HEK293 (cell line): ENCODE measurements around the gene KIAA0232.

Experiments used
- CTCF ChIP-seq: fragments of 450-650 bp; formaldehyde crosslinking; IDR thresholded peaks from 2 replicates; pipeline ENCODE4 v1.5.1; 2016; ENCODE audit warnings: missing biosample characterization, missing genetic modification characterization
- IKZF3 ChIP-seq: fragments of 450-650 bp; IDR thresholded peaks from 2 replicates; pipeline ENCODE4 v1.5.0; 2018; ENCODE audit warnings: missing biosample characterization, mild to moderate bottlenecking, missing genetic modification characterization, moderate library complexity
- KLF10 ChIP-seq: fragments of 450-650 bp; IDR thresholded peaks from 2 replicates; pipeline ENCODE4 v1.5.1; 2018; ENCODE audit warnings: missing biosample characterization, mild to moderate bottlenecking, missing genetic modification characterization
- MEIS1 ChIP-seq: sonication (generic); formaldehyde crosslinking; IDR thresholded peaks from 2 replicates; pipeline ENCODE4 v1.8.1; 2022; ENCODE audit warnings: missing genetic modification reagents, mild to moderate bottlenecking, borderline replicate concordance
- TCF7L2 ChIP-seq: IDR thresholded peaks from 2 replicates; pipeline ENCODE4 v1.6.1; 2011; ENCODE audit warnings: low read depth, mild to moderate bottlenecking, inconsistent platforms, low read length, moderate library complexity, borderline replicate concordance
- ZBTB11 ChIP-seq: fragments of 450-650 bp; formaldehyde crosslinking; conservative IDR thresholded peaks from 2 replicates; pipeline ENCODE4 v1.5.1; 2016; ENCODE audit warnings: low read depth, missing biosample characterization, missing genetic modification characterization
- ZNF2 ChIP-seq: fragments of 450-650 bp; formaldehyde crosslinking; IDR thresholded peaks from 2 replicates; pipeline ENCODE4 v1.5.1; 2016; ENCODE audit warnings: missing biosample characterization, missing genetic modification characterization
- ZNF423 ChIP-seq: fragments of 450-650 bp; formaldehyde crosslinking; IDR thresholded peaks from 2 replicates; pipeline ENCODE4 v1.5.1; 2016; ENCODE audit warnings: missing biosample characterization, missing genetic modification characterization
- ZNF510 ChIP-seq: fragments of 450-650 bp; formaldehyde crosslinking; IDR thresholded peaks from 2 replicates; pipeline ENCODE4 v1.5.1; 2018; ENCODE audit warnings: mild to moderate bottlenecking, missing genetic modification characterization, missing biosample characterization; ENCODE audit not compliant: insufficient replicate concordance
- ZNF513 ChIP-seq: fragments of 450-650 bp; IDR thresholded peaks from 2 replicates; pipeline ENCODE4 v1.5.1; 2018; ENCODE audit warnings: missing biosample characterization, missing genetic modification characterization
- ZNF626 ChIP-seq: fragments of 450-650 bp; sonication (Bioruptor Pico); formaldehyde crosslinking; IDR thresholded peaks from 2 replicates; pipeline ENCODE4 v1.5.1; 2018; ENCODE audit warnings: missing biosample characterization, missing genetic modification characterization, inconsistent platforms
- ZNF629 ChIP-seq: fragments of 450-650 bp; formaldehyde crosslinking; IDR thresholded peaks from 2 replicates; pipeline ENCODE4 v1.5.1; 2017; ENCODE audit warnings: missing biosample characterization, missing genetic modification characterization
- ZSCAN18 ChIP-seq: fragments of 450-650 bp; formaldehyde crosslinking; IDR thresholded peaks from 2 replicates; pipeline ENCODE4 v1.5.1; 2016; ENCODE audit warnings: missing biosample characterization, missing genetic modification characterization

- TF ChIP-seq CTCF (tag by site-specific recombination): no peak
- TF ChIP-seq ZNF510: no peak
- no peak for TF ChIP-seq ZSCAN18 (tag by site-specific recombination)
- TF ChIP-seq ZNF423 (tag by site-specific recombination): no peak
- no peak for TF ChIP-seq ZNF626
- no peak for TF ChIP-seq KLF10
- TF ChIP-seq ZNF513: no peak
- no peak for TF ChIP-seq ZBTB11 (tag by site-specific recombination)
- no peak for TF ChIP-seq MEIS1 (CRISPR knock-in tag)
- no peak for TF ChIP-seq IKZF3
- no peak for TF ChIP-seq ZNF629
- TF ChIP-seq TCF7L2: no peak
- no peak for TF ChIP-seq ZNF2
Observed at GRCh38 chr4:6806924-6807626, 24.5 kb downstream of the KIAA0232 start.
